GM23338 (cell line): Measurements from ENCODE around the gene DLGAP3.

Experiments used
- EZH2 ChIP-seq: fragments of 200-600 bp; sonication (generic); IDR thresholded peaks from one replicate; pipeline ENCODE4 v1.8.0; 2017; ENCODE audit warnings: antibody characterized with exemption, mild to moderate bottlenecking, low read depth; ENCODE audit not compliant: unreplicated experiment
- EZH2phosphoT487 ChIP-seq: fragments of 200-600 bp; sonication (generic); IDR thresholded peaks from one replicate; pipeline ENCODE4 v1.8.1; 2018; ENCODE audit warnings: antibody characterized with exemption; ENCODE audit not compliant: unreplicated experiment
- JUNB ChIP-seq: IDR thresholded peaks from one replicate; pipeline ENCODE4 v1.6.1; 2016; ENCODE audit warnings: antibody characterized with exemption; ENCODE audit not compliant: unreplicated experiment
- NANOG ChIP-seq: IDR thresholded peaks from 2 replicates; pipeline ENCODE4 v1.6.1; 2016; ENCODE audit warnings: antibody characterized with exemption, borderline replicate concordance
- POLR2AphosphoS5 ChIP-seq: IDR thresholded peaks from 2 replicates; pipeline ENCODE4 v1.6.1; 2016; ENCODE audit warnings: antibody characterized with exemption, low read depth
- STAT1 ChIP-seq: IDR thresholded peaks from one replicate; pipeline ENCODE4 v1.6.1; 2016; ENCODE audit warnings: antibody characterized with exemption; ENCODE audit not compliant: unreplicated experiment
- ZNF114 ChIP-seq: fragments of 250-450 bp; sonication (Bioruptor Pico); IDR thresholded peaks from 2 replicates; pipeline ENCODE4 v1.5.0; 2020; ENCODE audit warnings: mild to moderate bottlenecking, moderate library complexity
- ZNF331 ChIP-seq: fragments of 250-450 bp; sonication (Bioruptor Pico); IDR thresholded peaks from 2 replicates; pipeline ENCODE4 v1.5.0; 2020; ENCODE audit warnings: low read depth, mild to moderate bottlenecking, moderate library complexity
- TF ChIP-seq, protein P1 (sequence below), 2 experiments: fragments of 200-600 bp in 1 of 2; sonication (generic) in 1 of 2; conservative IDR thresholded peaks; 2 replicates each; pipeline versions ENCODE4 v1.5.1 to v1.6.1; 2016 to 2017; ENCODE audit warnings: antibody characterized with exemption in 2 of 2, low read depth in 2 of 2, mild to moderate bottlenecking in 2 of 2, moderate library complexity in 1 of 2
- TF ChIP-seq, protein P2 (sequence below): IDR thresholded peaks from one replicate; pipeline ENCODE4 v1.6.1; 2018; ENCODE audit warnings: antibody characterized with exemption; ENCODE audit not compliant: unreplicated experiment

DNA sequence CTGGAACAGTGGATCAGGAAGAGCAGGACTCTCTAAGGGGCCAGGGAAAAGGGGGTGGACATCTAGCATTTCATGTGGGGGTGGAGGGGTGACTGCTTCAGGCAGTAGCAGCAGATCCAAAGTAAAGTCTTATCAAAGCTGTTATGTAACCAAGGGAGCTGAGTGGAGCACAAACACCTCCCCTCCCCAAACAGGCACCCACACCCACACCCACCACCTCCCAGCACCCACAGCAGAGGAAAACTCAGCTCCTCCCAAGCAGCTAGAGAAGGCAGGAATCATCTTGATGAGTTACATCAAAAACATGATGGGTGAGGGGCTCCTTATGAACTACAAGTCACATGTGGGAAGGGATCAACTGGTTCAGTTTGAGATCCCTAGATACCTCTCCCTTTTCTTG, 6.0 kb downstream of the DLGAP3 start:
- TF ChIP-seq, protein P1, sequence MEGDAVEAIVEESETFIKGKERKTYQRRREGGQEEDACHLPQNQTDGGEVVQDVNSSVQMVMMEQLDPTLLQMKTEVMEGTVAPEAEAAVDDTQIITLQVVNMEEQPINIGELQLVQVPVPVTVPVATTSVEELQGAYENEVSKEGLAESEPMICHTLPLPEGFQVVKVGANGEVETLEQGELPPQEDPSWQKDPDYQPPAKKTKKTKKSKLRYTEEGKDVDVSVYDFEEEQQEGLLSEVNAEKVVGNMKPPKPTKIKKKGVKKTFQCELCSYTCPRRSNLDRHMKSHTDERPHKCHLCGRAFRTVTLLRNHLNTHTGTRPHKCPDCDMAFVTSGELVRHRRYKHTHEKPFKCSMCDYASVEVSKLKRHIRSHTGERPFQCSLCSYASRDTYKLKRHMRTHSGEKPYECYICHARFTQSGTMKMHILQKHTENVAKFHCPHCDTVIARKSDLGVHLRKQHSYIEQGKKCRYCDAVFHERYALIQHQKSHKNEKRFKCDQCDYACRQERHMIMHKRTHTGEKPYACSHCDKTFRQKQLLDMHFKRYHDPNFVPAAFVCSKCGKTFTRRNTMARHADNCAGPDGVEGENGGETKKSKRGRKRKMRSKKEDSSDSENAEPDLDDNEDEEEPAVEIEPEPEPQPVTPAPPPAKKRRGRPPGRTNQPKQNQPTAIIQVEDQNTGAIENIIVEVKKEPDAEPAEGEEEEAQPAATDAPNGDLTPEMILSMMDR (conservative IDR thresholded peaks at IDR 0.05; ENCODE audit: low read depth in 2 of 2): no peak
- TF ChIP-seq EZH2: no peak
- TF ChIP-seq, protein P2, sequence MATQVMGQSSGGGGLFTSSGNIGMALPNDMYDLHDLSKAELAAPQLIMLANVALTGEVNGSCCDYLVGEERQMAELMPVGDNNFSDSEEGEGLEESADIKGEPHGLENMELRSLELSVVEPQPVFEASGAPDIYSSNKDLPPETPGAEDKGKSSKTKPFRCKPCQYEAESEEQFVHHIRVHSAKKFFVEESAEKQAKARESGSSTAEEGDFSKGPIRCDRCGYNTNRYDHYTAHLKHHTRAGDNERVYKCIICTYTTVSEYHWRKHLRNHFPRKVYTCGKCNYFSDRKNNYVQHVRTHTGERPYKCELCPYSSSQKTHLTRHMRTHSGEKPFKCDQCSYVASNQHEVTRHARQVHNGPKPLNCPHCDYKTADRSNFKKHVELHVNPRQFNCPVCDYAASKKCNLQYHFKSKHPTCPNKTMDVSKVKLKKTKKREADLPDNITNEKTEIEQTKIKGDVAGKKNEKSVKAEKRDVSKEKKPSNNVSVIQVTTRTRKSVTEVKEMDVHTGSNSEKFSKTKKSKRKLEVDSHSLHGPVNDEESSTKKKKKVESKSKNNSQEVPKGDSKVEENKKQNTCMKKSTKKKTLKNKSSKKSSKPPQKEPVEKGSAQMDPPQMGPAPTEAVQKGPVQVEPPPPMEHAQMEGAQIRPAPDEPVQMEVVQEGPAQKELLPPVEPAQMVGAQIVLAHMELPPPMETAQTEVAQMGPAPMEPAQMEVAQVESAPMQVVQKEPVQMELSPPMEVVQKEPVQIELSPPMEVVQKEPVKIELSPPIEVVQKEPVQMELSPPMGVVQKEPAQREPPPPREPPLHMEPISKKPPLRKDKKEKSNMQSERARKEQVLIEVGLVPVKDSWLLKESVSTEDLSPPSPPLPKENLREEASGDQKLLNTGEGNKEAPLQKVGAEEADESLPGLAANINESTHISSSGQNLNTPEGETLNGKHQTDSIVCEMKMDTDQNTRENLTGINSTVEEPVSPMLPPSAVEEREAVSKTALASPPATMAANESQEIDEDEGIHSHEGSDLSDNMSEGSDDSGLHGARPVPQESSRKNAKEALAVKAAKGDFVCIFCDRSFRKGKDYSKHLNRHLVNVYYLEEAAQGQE: no peak
- no peak for TF ChIP-seq POLR2AphosphoS5
- TF ChIP-seq JUNB: no peak
- TF ChIP-seq EZH2phosphoT487: no peak
- TF ChIP-seq NANOG: no peak
- TF ChIP-seq STAT1: no peak
- TF ChIP-seq ZNF114 (CRISPR knock-in tag): no peak
- no peak for TF ChIP-seq ZNF331
